GM10266 (cell line): Measurements from ENCODE around the gene SLC6A4.
"Not testable (repeated sequence)": the region's sequence is repeated elsewhere in the genome, so short reads cannot be mapped to it uniquely, and the experiment has no call there.

Experiments used
- DNase-seq: peaks from one replicate; pipeline ENCODE4 v3.0.0; 2012; ENCODE audit errors: extremely low spot score
- CTCF ChIP-seq: IDR thresholded peaks from 2 replicates; pipeline ENCODE4 v1.5.1; 2012; ENCODE audit warnings: mild to moderate bottlenecking, low read depth; ENCODE audit not compliant: control insufficient read depth, insufficient read depth; ENCODE audit errors: missing control alignments

The SLC6A4 gene

GRCh38 chr17:30155389-30155788 lies 80.1 kb downstream of the SLC6A4 start:
- DNase-seq = no peak
- TF ChIP-seq CTCF = no peak

- no peak for DNase-seq
- no peak for TF ChIP-seq CTCF
Measured at GRCh38 chr17:30153463-30153862, 82.0 kb downstream of the SLC6A4 start.

- no peak for TF ChIP-seq CTCF
- DNase-seq = no peak
Measured at GRCh38 chr17:30151471-30151870, 84.0 kb downstream of the SLC6A4 start.

- no peak for DNase-seq
- TF ChIP-seq CTCF = no peak
Measured at GRCh38 chr17:30148376-30148775, 87.1 kb downstream of the SLC6A4 start.

- DNase-seq = not testable (repeated sequence)
Measured at GRCh38 chr17:30147860-30148259, 87.6 kb downstream of the SLC6A4 start.
